ENCODE data around the gene DLK2. TPM values are rescaled to one million over a fixed set of nuclear protein-coding genes. Genes with fewer than 3 reads are reported as not detected.

Gene DLK2, protein sequence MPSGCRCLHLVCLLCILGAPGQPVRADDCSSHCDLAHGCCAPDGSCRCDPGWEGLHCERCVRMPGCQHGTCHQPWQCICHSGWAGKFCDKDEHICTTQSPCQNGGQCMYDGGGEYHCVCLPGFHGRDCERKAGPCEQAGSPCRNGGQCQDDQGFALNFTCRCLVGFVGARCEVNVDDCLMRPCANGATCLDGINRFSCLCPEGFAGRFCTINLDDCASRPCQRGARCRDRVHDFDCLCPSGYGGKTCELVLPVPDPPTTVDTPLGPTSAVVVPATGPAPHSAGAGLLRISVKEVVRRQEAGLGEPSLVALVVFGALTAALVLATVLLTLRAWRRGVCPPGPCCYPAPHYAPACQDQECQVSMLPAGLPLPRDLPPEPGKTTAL
- under 1 TPM in 1 of 4 donors, not detected in 3; 0.20 TPM for total RNA-seq

DNA sequence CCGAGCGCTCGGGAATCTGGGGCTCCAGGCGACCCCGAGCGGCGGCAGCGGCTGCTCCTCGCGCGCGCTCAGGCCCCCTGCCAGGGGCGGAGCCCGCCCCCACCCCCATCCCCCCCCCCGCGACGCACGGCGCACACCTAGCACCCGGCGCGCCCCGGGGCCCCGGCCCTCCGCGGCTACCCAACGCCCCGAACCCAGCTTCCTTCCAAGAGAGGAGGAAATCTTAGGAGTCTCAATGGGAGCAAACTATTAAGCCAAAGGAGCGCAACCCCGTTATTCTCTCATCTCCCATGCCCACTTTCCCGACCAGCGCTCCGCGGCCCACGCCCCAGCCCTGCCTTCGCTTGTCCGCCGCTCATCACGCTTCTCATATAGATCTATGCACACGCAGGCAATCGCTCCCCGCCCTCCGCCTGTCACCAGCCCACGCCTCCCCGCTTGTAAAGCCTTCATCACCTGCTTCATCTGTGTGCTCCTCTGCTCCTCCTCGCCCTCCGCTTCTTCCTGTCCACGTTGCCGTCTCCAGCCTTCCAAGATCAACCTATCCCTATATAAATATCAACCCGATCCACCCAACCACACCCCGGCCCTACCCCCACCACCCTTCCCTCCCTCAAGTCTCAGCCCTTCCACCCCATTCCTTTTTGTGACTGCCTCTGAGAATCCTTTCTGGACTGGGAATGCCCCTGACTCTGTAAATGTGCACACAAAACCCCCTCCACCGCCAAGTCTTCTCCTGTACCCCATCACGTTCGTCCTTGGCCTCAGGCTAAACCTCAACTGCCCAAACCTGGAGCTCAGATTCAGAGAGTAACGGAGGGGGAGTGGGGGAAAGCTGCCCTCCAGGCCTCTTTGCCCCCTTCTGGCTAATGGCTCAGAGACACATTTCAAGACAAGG is at the start of gene DLK2:
Gene DLK2 (minus strand): TSS at position 18 of the 898 bp plus-strand sequence. CDS start 723 bp downstream, outside the sequence.
- peaks cover 0 to 12% of the 10 kb centered on the region in 2 donors for H3K36me3 ChIP-seq
- peak within 1 kb of the TSS; percentile 48 to 61 (median 53) for H3K4me3 ChIP-seq
- no peaks in the 10 kb centered on the region for H3K9me3 ChIP-seq
- no peak within 1 kb of the TSS for H3K27ac ChIP-seq
- peaks cover 3 to 7% of the 10 kb centered on the region in 2 donors for H3K4me1 ChIP-seq
- DNase-seq (no peak), ATAC-seq (no peak)
- in situ Hi-C loops (cut with MboI; ENCODE audit: low sequenced_read_pairs in 4 of 4) (loop anchor here in 2 of 4 donors (10.0 kb wide), 1 partner anchor 49 kb away; no protein-coding TSS in a partner anchor), intact Hi-C loops (cut with DNase I; ENCODE audit: low total_unique reads) (no loop called here)
- H3K27me3 ChIP-seq, result peaks cover 25 to 55% (median 34%) of the 10 kb centered on the region in 3 donors
- TF ChIP-seq, protein P1, sequence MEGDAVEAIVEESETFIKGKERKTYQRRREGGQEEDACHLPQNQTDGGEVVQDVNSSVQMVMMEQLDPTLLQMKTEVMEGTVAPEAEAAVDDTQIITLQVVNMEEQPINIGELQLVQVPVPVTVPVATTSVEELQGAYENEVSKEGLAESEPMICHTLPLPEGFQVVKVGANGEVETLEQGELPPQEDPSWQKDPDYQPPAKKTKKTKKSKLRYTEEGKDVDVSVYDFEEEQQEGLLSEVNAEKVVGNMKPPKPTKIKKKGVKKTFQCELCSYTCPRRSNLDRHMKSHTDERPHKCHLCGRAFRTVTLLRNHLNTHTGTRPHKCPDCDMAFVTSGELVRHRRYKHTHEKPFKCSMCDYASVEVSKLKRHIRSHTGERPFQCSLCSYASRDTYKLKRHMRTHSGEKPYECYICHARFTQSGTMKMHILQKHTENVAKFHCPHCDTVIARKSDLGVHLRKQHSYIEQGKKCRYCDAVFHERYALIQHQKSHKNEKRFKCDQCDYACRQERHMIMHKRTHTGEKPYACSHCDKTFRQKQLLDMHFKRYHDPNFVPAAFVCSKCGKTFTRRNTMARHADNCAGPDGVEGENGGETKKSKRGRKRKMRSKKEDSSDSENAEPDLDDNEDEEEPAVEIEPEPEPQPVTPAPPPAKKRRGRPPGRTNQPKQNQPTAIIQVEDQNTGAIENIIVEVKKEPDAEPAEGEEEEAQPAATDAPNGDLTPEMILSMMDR (IDR thresholded peaks at IDR 0.05 in 4 of 5, conservative IDR thresholded peaks at IDR 0.05 in 1 of 5), result no peak
- TF ChIP-seq POLR2A (IDR thresholded peaks at IDR 0.05), result no peak

DNA sequence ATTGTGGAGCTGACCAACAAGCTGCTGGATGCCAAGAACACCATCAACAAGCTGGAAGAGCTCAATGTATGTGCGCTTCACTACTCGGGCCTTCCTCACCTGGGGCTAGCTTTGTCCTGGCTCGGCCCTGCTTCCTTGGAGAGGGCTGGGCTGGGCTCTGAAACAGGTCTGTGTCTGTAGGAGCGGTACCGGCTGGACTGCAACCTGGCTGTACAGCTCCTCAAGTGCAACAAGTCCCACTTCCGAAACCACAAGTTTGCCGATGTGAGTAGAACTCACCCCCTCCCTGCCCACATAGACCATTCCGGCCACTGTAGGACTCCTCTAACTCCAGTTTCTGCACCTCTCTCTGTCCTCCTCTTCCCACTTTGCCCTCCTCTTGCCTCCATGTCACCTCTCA is 48.1 kb upstream of the DLK2 start:
- Histone ChIP-seq H3K4me3 (no peak overlapping the region), H3K36me3 (peaks cover 0 to 69% of the 10 kb centered on the region in 2 donors), H3K27ac (no peak overlapping the region), H3K4me1 (peaks cover 2 to 4% of the 10 kb centered on the region in 2 donors), H3K27me3 (peaks cover 0 to under 1% (median 0%) of the 10 kb centered on the region in 3 donors), H3K9me3 (no peaks in the 10 kb centered on the region)
- intact Hi-C loops (cut with DNase I; ENCODE audit: low total_unique reads) (no loop called here), in situ Hi-C loops (cut with MboI; ENCODE audit: low sequenced_read_pairs in 4 of 4) (loop anchor here (5.0 to 25.0 kb wide), 3 partner anchors 41 to 266 kb away; partner anchors contain the start of genes DLK2 (in 2 of the 4), DNPH1 (in 1 of the 4) and TTBK1 (in 1 of the 4))
- DNase-seq (no peak), ATAC-seq (no peak)
- TF ChIP-seq, protein P1 (IDR thresholded peaks at IDR 0.05 in 4 of 5, conservative IDR thresholded peaks at IDR 0.05 in 1 of 5), result no peak
- TF ChIP-seq POLR2A (IDR thresholded peaks at IDR 0.05), result no peak

DNA sequence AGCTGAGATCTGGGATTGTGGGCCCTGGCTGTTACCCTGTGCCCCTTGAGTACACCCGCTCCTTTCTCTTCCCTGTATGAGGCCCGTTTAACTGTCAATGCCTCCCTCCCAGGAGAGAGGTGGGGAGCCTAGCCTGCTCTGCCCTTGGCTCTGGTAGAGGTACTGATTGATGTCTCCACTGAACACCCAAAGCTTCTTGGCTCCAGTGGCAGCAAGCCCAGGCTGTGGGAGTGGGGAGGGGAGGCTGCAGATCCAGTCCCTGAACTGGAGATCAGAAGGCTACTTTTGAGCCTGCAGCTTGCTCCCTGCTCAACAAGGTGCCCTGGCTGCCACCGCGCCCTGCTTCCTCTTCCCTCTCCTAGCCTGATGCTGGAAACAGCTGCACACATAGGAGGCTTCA is 47.3 kb upstream of the DLK2 start:
- Histone ChIP-seq H3K4me3 (no peak overlapping the region), H3K27ac (no peak overlapping the region), H3K4me1 (peaks cover 2 to 7% of the 10 kb centered on the region in 2 donors), H3K36me3 (peaks cover 0 to 77% of the 10 kb centered on the region in 2 donors), H3K27me3 (no peaks in the 10 kb centered on the region), H3K9me3 (no peaks in the 10 kb centered on the region)
- in situ Hi-C loops (cut with MboI; ENCODE audit: low sequenced_read_pairs in 4 of 4) (loop anchor here (5.0 to 25.0 kb wide), 3 partner anchors 40 to 265 kb away; partner anchors contain the start of genes DLK2 (in 2 of the 4), DNPH1 (in 1 of the 4) and TTBK1 (in 1 of the 4)), intact Hi-C loops (cut with DNase I; ENCODE audit: low total_unique reads) (no loop called here)
- TF ChIP-seq, protein P1 (IDR thresholded peaks at IDR 0.05 in 4 of 5, conservative IDR thresholded peaks at IDR 0.05 in 1 of 5), result no peak
- no peak for TF ChIP-seq POLR2A (IDR thresholded peaks at IDR 0.05)
- no peak for ATAC-seq
- no peak for DNase-seq

DNA sequence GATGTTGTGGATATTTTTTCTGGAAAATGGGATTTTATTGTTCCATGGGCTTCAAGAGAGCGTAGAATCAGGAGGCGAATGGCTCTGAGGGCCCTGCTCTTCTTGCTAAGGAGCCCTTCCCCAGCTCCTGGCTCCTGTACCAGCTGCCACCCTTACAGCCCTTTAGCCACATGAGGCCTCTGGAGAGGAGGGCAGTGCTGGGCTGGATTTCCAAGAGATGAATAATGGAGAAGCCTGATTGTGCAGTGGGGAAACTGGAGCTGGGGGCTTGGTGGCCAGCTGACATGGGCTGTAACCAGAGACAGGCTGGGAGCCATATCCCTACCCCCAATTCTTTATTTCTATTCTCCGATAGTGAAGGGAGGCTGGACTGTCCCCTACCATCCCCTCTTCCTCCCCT is 45.6 kb upstream of the DLK2 start:
- DNase-seq, result no peak
- ATAC-seq, result no peak
- peaks cover 10 to 24% of the 10 kb centered on the region in 2 donors for H3K4me1 ChIP-seq
- H3K36me3 ChIP-seq, result peaks cover 0 to 78% of the 10 kb centered on the region in 2 donors
- no peak for TF ChIP-seq POLR2A (IDR thresholded peaks at IDR 0.05)
- H3K4me3 ChIP-seq, result no peak overlapping the region
- intact Hi-C loops (cut with DNase I; ENCODE audit: low total_unique reads) (no loop called here), in situ Hi-C loops (cut with MboI; ENCODE audit: low sequenced_read_pairs in 4 of 4) (loop anchor here (5.0 to 25.0 kb wide), 3 partner anchors 39 to 264 kb away; partner anchors contain the start of genes DLK2 (in 2 of the 4), DNPH1 (in 1 of the 4) and TTBK1 (in 1 of the 4))
- H3K27me3 ChIP-seq, result no peaks in the 10 kb centered on the region
- no peak overlapping the region for H3K27ac ChIP-seq
- H3K9me3 ChIP-seq, result no peaks in the 10 kb centered on the region
